Caco-2 (cell line): ENCODE measurements around the gene ASB1. TPM values are rescaled to one million over a fixed set of nuclear protein-coding genes. Genes with fewer than 3 reads are reported as not detected.

ENCODE experiments used
- BruUV-seq: library from RNA; stranded (reverse); fragments of 400-500 nt; replicated peaks from 2 replicates; lab custom pipeline; 2021; lab: Mats Ljungman, UMichigan
- CTCF ChIA-PET: fragments of 300-600 bp; sonication (Branson Sonifier 250); formaldehyde crosslinking; loops from one replicate; lab custom pipeline; 2022; ENCODE audit warnings: antibody characterized with exemption; lab: Charles Lee
- POLR2A ChIA-PET: fragments of 300-600 bp; sonication (Branson Sonifier 250); formaldehyde crosslinking; loops from one replicate; lab custom pipeline; 2022; ENCODE audit warnings: antibody characterized with exemption; lab: Charles Lee
- DNase-seq, 2 experiments: peaks; one replicate each; pipeline versions ENCODE4 v3.0.0 to v3.0.0-alpha.2; 2020 to 2022
- H3K27me3 ChIP-seq: replicated peaks from 2 replicates; pipeline ENCODE4 v1.6.0; 2011; ENCODE audit warnings: low read length; ENCODE audit not compliant: control insufficient read depth, insufficient read depth
- H3K36me3 ChIP-seq: 2 replicates; pipeline ENCODE4 v1.5.1; 2011; ENCODE audit warnings: low read length; ENCODE audit not compliant: control insufficient read depth, insufficient read depth
- H3K4me1 ChIP-seq: fragments of 250-450 bp; sonication (Bioruptor Pico); 2 replicates; pipeline ENCODE4 v1.5.1; 2020; ENCODE audit warnings: mild to moderate bottlenecking
- H3K4me3 ChIP-seq: 2 replicates; pipeline ENCODE4 v1.5.1; 2011; ENCODE audit warnings: low read depth, mild to moderate bottlenecking, control low read depth, low read length
- H3K9me3 ChIP-seq: fragments of 250-450 bp; sonication (Bioruptor Pico); 2 replicates; pipeline ENCODE4 v1.5.1; 2020; ENCODE audit warnings: mild to moderate bottlenecking, moderate library complexity
- H3K27ac Mint-ChIP-seq: one replicate; pipeline ENCODE4 v1.8.0; 2022; ENCODE audit warnings: mixed read lengths; ENCODE audit not compliant: unreplicated experiment
- H3K27me3 Mint-ChIP-seq: one replicate; pipeline ENCODE4 v1.8.0; 2022; ENCODE audit warnings: mixed read lengths; ENCODE audit not compliant: insufficient read depth, unreplicated experiment
- H3K36me3 Mint-ChIP-seq: one replicate; pipeline ENCODE4 v1.8.0; 2022; ENCODE audit warnings: mild to moderate bottlenecking, mixed read lengths; ENCODE audit not compliant: insufficient read depth, unreplicated experiment
- H3K4me1 Mint-ChIP-seq: one replicate; pipeline ENCODE4 v1.8.0; 2022; ENCODE audit warnings: low read depth, mixed read lengths; ENCODE audit not compliant: unreplicated experiment
- H3K4me3 Mint-ChIP-seq: one replicate; pipeline ENCODE4 v1.8.0; 2022; ENCODE audit warnings: mild to moderate bottlenecking, moderate library complexity, mixed read lengths; ENCODE audit not compliant: unreplicated experiment
- H3K9me3 Mint-ChIP-seq: one replicate; pipeline ENCODE4 v1.8.0; 2022; ENCODE audit warnings: mixed read lengths; ENCODE audit not compliant: unreplicated experiment
- intact Hi-C: fragments of 100-400 bp; cut with micrococcal nuclease; formaldehyde crosslinking; loops from one replicate; pipeline ENCODE4 v1.10.0; 2022; ENCODE audit not compliant: unreplicated experiment
- total RNA-seq: library from RNA; stranded (reverse); gene quantifications from 2 replicates; pipeline ENCODE4 v1.2.3, GENCODE V29; 2022
- TF ChIP-seq, protein P1 (sequence below), 2 experiments: fragments of 200-600 bp in 1 of 2; IDR thresholded peaks; 1 replicate in 1 of 2; 2 replicates in 1 of 2; pipeline versions ENCODE4 v1.5.1 to v1.8.0; 2011 to 2022; ENCODE audit warnings: antibody characterized with exemption in 1 of 2, control low read depth in 1 of 2, inconsistent platforms in 1 of 2, low read depth in 1 of 2, low read length in 1 of 2, mild to moderate bottlenecking in 1 of 2, moderate library complexity in 1 of 2; ENCODE audit not compliant: insufficient read depth in 1 of 2, severe bottlenecking in 1 of 2, unreplicated experiment in 1 of 2

ASB1 gene
- total RNA-seq, 1 experiment from 2014 or later = 16.9 TPM

DNA sequence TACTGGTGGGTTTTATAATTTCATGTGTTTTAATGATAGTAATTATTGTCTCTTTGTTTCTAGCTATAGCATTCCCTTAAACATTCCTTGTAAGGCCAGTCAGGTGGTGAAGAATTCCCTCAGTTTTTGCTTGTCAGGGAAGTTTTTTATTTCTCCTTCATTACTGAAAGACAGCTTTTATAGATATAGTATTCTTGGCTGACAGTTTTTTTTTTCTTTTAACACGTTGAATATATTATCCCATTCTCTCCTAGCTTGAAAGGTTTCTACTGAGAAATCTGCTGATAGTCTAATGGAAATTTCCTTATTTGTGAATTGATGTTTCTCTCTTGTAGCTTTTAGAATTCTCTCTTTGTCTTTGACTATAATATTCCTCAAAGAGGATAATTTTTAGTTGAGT lies 46.8 kb downstream of the ASB1 start:
- H3K9me3 Mint-ChIP-seq = peaks cover 16% of the 10 kb centered on the region
- H3K4me1 ChIP-seq = no peaks in the 10 kb centered on the region
- H3K36me3 Mint-ChIP-seq = no peaks in the 10 kb centered on the region
- H3K27me3 ChIP-seq = no peaks in the 10 kb centered on the region
- H3K27me3 Mint-ChIP-seq = no peaks in the 10 kb centered on the region
- TF ChIP-seq, protein P1, sequence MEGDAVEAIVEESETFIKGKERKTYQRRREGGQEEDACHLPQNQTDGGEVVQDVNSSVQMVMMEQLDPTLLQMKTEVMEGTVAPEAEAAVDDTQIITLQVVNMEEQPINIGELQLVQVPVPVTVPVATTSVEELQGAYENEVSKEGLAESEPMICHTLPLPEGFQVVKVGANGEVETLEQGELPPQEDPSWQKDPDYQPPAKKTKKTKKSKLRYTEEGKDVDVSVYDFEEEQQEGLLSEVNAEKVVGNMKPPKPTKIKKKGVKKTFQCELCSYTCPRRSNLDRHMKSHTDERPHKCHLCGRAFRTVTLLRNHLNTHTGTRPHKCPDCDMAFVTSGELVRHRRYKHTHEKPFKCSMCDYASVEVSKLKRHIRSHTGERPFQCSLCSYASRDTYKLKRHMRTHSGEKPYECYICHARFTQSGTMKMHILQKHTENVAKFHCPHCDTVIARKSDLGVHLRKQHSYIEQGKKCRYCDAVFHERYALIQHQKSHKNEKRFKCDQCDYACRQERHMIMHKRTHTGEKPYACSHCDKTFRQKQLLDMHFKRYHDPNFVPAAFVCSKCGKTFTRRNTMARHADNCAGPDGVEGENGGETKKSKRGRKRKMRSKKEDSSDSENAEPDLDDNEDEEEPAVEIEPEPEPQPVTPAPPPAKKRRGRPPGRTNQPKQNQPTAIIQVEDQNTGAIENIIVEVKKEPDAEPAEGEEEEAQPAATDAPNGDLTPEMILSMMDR (IDR thresholded peaks at IDR 0.05; ENCODE audit: insufficient read depth in 1 of 2, low read depth in 1 of 2, low read length in 1 of 2, severe bottlenecking in 1 of 2, unreplicated experiment in 1 of 2) = no peak
- ChIA-PET CTCF (no interaction called here), POLR2A (no interaction called here)
- no peaks in the 10 kb centered on the region for H3K9me3 ChIP-seq
- intact Hi-C loops = no loop called here
- BruUV-seq = no TSS peak
- H3K4me3 ChIP-seq = no peak overlapping the region
- no peaks in the 10 kb centered on the region for H3K4me1 Mint-ChIP-seq
- no peak for DNase-seq
- H3K27ac Mint-ChIP-seq = no peak overlapping the region
- no peak overlapping the region for H3K4me3 Mint-ChIP-seq
- no peaks in the 10 kb centered on the region for H3K36me3 ChIP-seq

GRCh38 chr2:238475034-238475433 lies 48.3 kb downstream of the ASB1 start:
- Mint-ChIP-seq H3K27me3 (no peaks in the 10 kb centered on the region), H3K4me1 (no peaks in the 10 kb centered on the region), H3K9me3 (peaks cover 11% of the 10 kb centered on the region), H3K36me3 (no peaks in the 10 kb centered on the region), H3K4me3 (no peak overlapping the region), H3K27ac (no peak overlapping the region)
- CTCF ChIA-PET = no interaction called here
- TF ChIP-seq, protein P1 (IDR thresholded peaks at IDR 0.05; ENCODE audit: insufficient read depth in 1 of 2, low read depth in 1 of 2, low read length in 1 of 2, severe bottlenecking in 1 of 2, unreplicated experiment in 1 of 2) = no peak
- POLR2A ChIA-PET = no interaction called here
- H3K4me1 ChIP-seq = no peaks in the 10 kb centered on the region
- intact Hi-C loops = no loop called here
- H3K9me3 ChIP-seq = no peaks in the 10 kb centered on the region
- DNase-seq = no peak
- H3K36me3 ChIP-seq = no peaks in the 10 kb centered on the region
- no peak overlapping the region for H3K4me3 ChIP-seq
- no peaks in the 10 kb centered on the region for H3K27me3 ChIP-seq
- no TSS peak for BruUV-seq

- no peaks in the 10 kb centered on the region for H3K36me3 Mint-ChIP-seq
- no peaks in the 10 kb centered on the region for H3K27me3 ChIP-seq
- DNase-seq = no peak
- no TSS peak for BruUV-seq
- H3K4me3 Mint-ChIP-seq = no peak overlapping the region
- H3K4me1 ChIP-seq = no peaks in the 10 kb centered on the region
- peaks cover 15% of the 10 kb centered on the region for H3K9me3 Mint-ChIP-seq
- intact Hi-C loops = no loop called here
- no peaks in the 10 kb centered on the region for H3K36me3 ChIP-seq
- TF ChIP-seq, protein P1 (IDR thresholded peaks at IDR 0.05; ENCODE audit: insufficient read depth in 1 of 2, low read depth in 1 of 2, low read length in 1 of 2, severe bottlenecking in 1 of 2, unreplicated experiment in 1 of 2) = no peak
- no peaks in the 10 kb centered on the region for H3K9me3 ChIP-seq
- no peak overlapping the region for H3K27ac Mint-ChIP-seq
- no peaks in the 10 kb centered on the region for H3K4me1 Mint-ChIP-seq
- CTCF ChIA-PET = no interaction called here
- no peaks in the 10 kb centered on the region for H3K27me3 Mint-ChIP-seq
- H3K4me3 ChIP-seq = no peak overlapping the region
- POLR2A ChIA-PET = no interaction called here
These were observed 48.8 kb downstream of the ASB1 start for GRCh38 chr2:238475566-238475965.
